Esophagus squamous epithelium (tissue), 5 donors: ENCODE results near the gene MADCAM1. TPM values are rescaled to one million over a fixed set of nuclear protein-coding genes. Genes with fewer than 3 reads are reported as not detected.

Experiments
- DNase-seq: peaks from one replicate; lab custom pipeline; 2025; lab: John Stamatoyannopoulos, UW
- H3K27ac ChIP-seq, 4 donors: fragments of 200-600 bp; sonication (generic); one replicate each; pipeline ENCODE4 v1.5.1; 2016 to 2019; ENCODE audit warnings: mild to moderate bottlenecking in 1 of 4
- H3K27me3 ChIP-seq, 4 donors: fragments of 200-600 bp; sonication (generic); 1 replicate in 3 of 4; 2 replicates in 1 of 4; pipeline versions ENCODE4 v1.5.1 to v1.6.0; 2017 to 2021; ENCODE audit warnings: antibody characterized with exemption in 1 of 4
- H3K36me3 ChIP-seq, 3 donors: fragments of 200-600 bp; sonication (generic); one replicate each; pipeline ENCODE4 v1.5.1; 2016 to 2019
- H3K4me1 ChIP-seq, 3 donors: fragments of 200-600 bp; sonication (generic); one replicate each; pipeline ENCODE4 v1.5.1; 2017 to 2019
- H3K4me3 ChIP-seq, 4 donors: fragments of 200-600 bp; sonication (generic); 1 replicate in 3 of 4; 2 replicates in 1 of 4; pipeline ENCODE4 v1.5.1; 2016 to 2019; ENCODE audit warnings: mild to moderate bottlenecking in 2 of 4, moderate library complexity in 1 of 4
- H3K9me3 ChIP-seq, 3 donors: fragments of 200-600 bp; sonication (generic); one replicate each; pipeline ENCODE4 v1.5.1; 2016 to 2019
- CTCF ChIP-seq, 6 experiments: fragments of 450-650 bp in 4 of 6; fragments of 200-600 bp in 2 of 6; sonication (generic) in 2 of 6; IDR thresholded peaks; one replicate each; pipeline ENCODE4 v1.5.1; 2016 to 2019; ENCODE audit warnings: antibody characterized with exemption in 6 of 6, mild to moderate bottlenecking in 4 of 6, moderate library complexity in 4 of 6
- POLR2A ChIP-seq, 4 donors: fragments of 450-650 bp; IDR thresholded peaks; one replicate each; pipeline ENCODE4 v1.6.1; 2017; ENCODE audit warnings: antibody characterized with exemption in 4 of 4, mild to moderate bottlenecking in 4 of 4, moderate library complexity in 3 of 4
- WGBS, 2 donors: methylation state at CpG; one replicate each; pipeline ENCODE4 v1.1.5; 2018; 5-methylcytosine and 5-hydroxymethylcytosine counted together
- intact Hi-C: fragments of 100-400 bp; cut with DNase I; formaldehyde crosslinking; loops from one replicate; pipeline ENCODE4 v1.15.0; 2022
- total RNA-seq, 4 donors: library from RNA; depleted of rRNA; stranded (reverse); fragments of >200 nt; gene quantifications; one replicate each; pipeline ENCODE4 v1.1.0, GENCODE V29; 2016
- donor health status: DM: yes; HTN: yes; CAD: no.

MADCAM1 gene
- total RNA-seq, 4 donors from 2014 or later: 0.19 to 0.40 TPM; not detected in 2

DNA sequence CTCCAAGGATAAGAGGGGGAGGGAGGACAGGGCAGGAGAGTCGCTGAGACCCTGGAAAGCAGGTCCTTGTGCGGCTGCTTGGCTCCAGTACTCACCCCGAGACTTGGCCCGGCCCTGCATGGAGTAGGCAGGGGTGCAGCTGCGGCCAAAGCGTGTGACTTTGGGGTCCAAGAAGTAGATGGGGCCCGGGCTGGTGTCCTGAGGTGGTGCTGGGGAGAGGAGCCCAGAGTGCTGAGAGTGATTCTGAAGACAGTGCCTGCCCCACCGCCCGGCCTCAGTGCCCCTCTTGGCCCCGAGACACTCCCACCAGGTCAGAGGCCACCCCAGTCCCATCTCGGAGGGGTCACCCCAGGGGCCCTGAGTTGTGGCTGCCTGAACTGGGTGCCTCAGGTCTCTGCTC is 28.7 kb upstream of the MADCAM1 start:
- TF ChIP-seq CTCF (IDR thresholded peaks at IDR 0.05) (no peak), POLR2A (IDR thresholded peaks at IDR 0.05) (no peak)
- no peak for DNase-seq
- Histone ChIP-seq H3K27me3 (peaks cover 0 to 15% (median 0%) of the 10 kb centered on the region in 4 donors), H3K9me3 (no peaks in the 10 kb centered on the region), H3K4me1 (no peaks in the 10 kb centered on the region), H3K4me3 (no peak overlapping the region), H3K27ac (no peak overlapping the region), H3K36me3 (no peaks in the 10 kb centered on the region)
- WGBS, 2 donors: 72% methylated on average over 7 of the region's 11 CpGs; no CpG with 5 or more reads in 1 of the 2 donors
- intact Hi-C loops: no loop called here

- intact Hi-C loops: no loop called here
- H3K4me1 ChIP-seq: no peaks in the 10 kb centered on the region
- H3K36me3 ChIP-seq: no peaks in the 10 kb centered on the region
- peaks cover 0 to 7% (median 0%) of the 10 kb centered on the region in 4 donors for H3K27me3 ChIP-seq
- H3K4me3 ChIP-seq: no peak overlapping the region
- no peak overlapping the region for H3K27ac ChIP-seq
- H3K9me3 ChIP-seq: no peaks in the 10 kb centered on the region
- no peak for DNase-seq
- TF ChIP-seq POLR2A (IDR thresholded peaks at IDR 0.05): no peak
- no peak for TF ChIP-seq CTCF (IDR thresholded peaks at IDR 0.05)
- 64 to 71% methylated on average over 10 to 16 of the region's 27 CpGs for WGBS, 2 donors
Observed at GRCh38 chr19:468587-469256, 27.6 kb upstream of the MADCAM1 start.

DNA sequence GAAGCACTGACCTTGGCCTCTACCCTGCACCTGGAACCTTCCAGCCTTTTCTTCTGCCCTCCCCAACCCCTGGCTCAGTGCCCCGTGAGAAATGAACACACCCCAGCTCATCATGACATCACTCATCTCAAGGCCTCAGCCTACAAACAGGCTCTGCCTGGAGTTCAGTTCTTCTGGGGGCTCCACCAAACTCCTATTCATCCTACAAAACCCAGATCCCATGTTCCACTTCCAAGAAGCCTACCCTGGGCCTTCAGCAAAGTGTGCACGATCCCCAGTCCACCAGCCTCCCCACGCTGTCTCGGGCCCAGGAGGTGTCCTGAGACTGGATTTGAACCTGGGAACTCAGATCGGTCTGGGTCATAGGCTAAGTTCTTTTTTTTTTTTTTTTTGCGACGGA is 26.5 kb upstream of the MADCAM1 start:
- Histone ChIP-seq H3K4me1 (no peaks in the 10 kb centered on the region), H3K36me3 (no peaks in the 10 kb centered on the region), H3K4me3 (no peak overlapping the region), H3K27me3 (peaks cover 0 to 11% (median 0%) of the 10 kb centered on the region in 4 donors), H3K27ac (no peak overlapping the region), H3K9me3 (no peaks in the 10 kb centered on the region)
- TF ChIP-seq POLR2A (IDR thresholded peaks at IDR 0.05) (no peak), CTCF (IDR thresholded peaks at IDR 0.05) (no peak)
- 72 to 73% methylated on average over 5 to 7 of the region's 7 CpGs for WGBS, 2 donors
- DNase-seq: no peak
- intact Hi-C loops: no loop called here

DNA sequence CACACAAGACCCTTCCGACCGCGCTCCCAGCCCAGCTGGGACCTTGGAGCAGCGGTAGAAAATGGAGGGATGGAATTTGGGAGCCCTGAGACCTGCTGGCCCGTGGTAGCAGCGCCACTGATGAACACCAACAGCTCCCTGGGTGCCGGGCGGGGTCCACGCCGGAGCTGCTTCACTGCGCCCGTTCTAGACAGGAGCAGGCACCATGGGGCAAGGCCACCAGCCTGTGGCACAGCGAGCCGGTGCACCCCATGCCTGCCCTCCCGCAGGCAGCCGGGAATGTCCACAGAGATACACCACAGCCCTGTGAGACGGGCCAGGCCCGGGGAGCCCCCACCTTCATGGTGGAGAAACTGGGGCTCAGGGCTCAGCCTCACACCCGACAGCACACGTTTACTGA is 25.6 kb upstream of the MADCAM1 start:
- Histone ChIP-seq H3K4me3 (no peak overlapping the region), H3K27me3 (peaks cover 0 to 13% (median 0%) of the 10 kb centered on the region in 4 donors), H3K9me3 (no peaks in the 10 kb centered on the region), H3K4me1 (no peaks in the 10 kb centered on the region), H3K27ac (no peak overlapping the region), H3K36me3 (no peaks in the 10 kb centered on the region)
- intact Hi-C loops: no loop called here
- no peak for DNase-seq
- 75 to 79% methylated on average over 4 to 7 of the region's 20 CpGs for WGBS, 2 donors
- no peak for TF ChIP-seq CTCF (IDR thresholded peaks at IDR 0.05)
- TF ChIP-seq POLR2A (IDR thresholded peaks at IDR 0.05): no peak

- Histone ChIP-seq H3K27ac (no peak overlapping the region), H3K4me1 (no peaks in the 10 kb centered on the region), H3K4me3 (no peak overlapping the region), H3K36me3 (no peaks in the 10 kb centered on the region), H3K9me3 (no peaks in the 10 kb centered on the region), H3K27me3 (peaks cover 0 to 13% (median 0%) of the 10 kb centered on the region in 4 donors)
- 57 to 73% methylated on average over 5 to 11 of the region's 23 CpGs for WGBS, 2 donors
- intact Hi-C loops: no loop called here
- no peak for TF ChIP-seq CTCF (IDR thresholded peaks at IDR 0.05)
- DNase-seq: no peak
Observed at GRCh38 chr19:472005-472858, 24.1 kb upstream of the MADCAM1 start.
